Upper lobe of right lung (tissue), 1 donor: ENCODE results near the gene PAMR1. TPM values are rescaled to one million over a fixed set of nuclear protein-coding genes. Genes with fewer than 3 reads are reported as not detected.

Experiments used
- ATAC-seq: fragments of 200-7000 bp; cut with Tn5 transposase; one replicate; pipeline ENCODE4 v1.9.1; 2020; ENCODE audit warnings: mild to moderate bottlenecking, moderate library complexity
- DNase-seq: peaks from one replicate; pipeline ENCODE4 v3.0.0-alpha.2; 2020
- H3K27ac ChIP-seq: fragments of 200-600 bp; one replicate; pipeline ENCODE4 v1.8.0; 2022
- H3K27me3 ChIP-seq: fragments of 200-600 bp; one replicate; pipeline ENCODE4 v1.8.0; 2022; ENCODE audit warnings: mild to moderate bottlenecking
- H3K36me3 ChIP-seq: fragments of 200-600 bp; one replicate; pipeline ENCODE4 v1.8.0; 2022
- H3K4me1 ChIP-seq: fragments of 200-600 bp; one replicate; pipeline ENCODE4 v1.8.0; 2022
- H3K4me3 ChIP-seq: fragments of 200-600 bp; one replicate; pipeline ENCODE4 v1.8.0; 2022; ENCODE audit warnings: mild to moderate bottlenecking
- H3K9me3 ChIP-seq: fragments of 200-600 bp; one replicate; pipeline ENCODE4 v1.8.0; 2022
- CTCF ChIP-seq: fragments of 200-600 bp; IDR thresholded peaks from one replicate; pipeline ENCODE4 v1.8.0; 2022; ENCODE audit warnings: antibody characterized with exemption
- intact Hi-C: fragments of 100-400 bp; cut with DNase I; formaldehyde crosslinking; loops from one replicate; pipeline ENCODE4 v1.11.0; 2022
- total RNA-seq: library from RNA; stranded (reverse); fragmentation: NEBNext Ultra II Directional; extraction: Animal tissue kit (Norgen Biotek cat#: 25700); gene quantifications from one replicate; pipeline ENCODE4 v1.2.1, GENCODE V29; 2021
- donor health status: DM: no; HTN: yes; CAD: no; lungs with severe emphysema.

PAMR1 gene
- total RNA-seq, 1 donor from 2014 or later: 12.4 TPM

- DNase-seq (no peak), ATAC-seq (no peak)
- no peaks in the 10 kb centered on the region for H3K4me1 ChIP-seq
- H3K9me3 ChIP-seq: no peaks in the 10 kb centered on the region
- H3K36me3 ChIP-seq: no peaks in the 10 kb centered on the region
- H3K27ac ChIP-seq: no peak overlapping the region
- no peak for TF ChIP-seq CTCF
- no peaks in the 10 kb centered on the region for H3K27me3 ChIP-seq
- intact Hi-C loops: no loop called here
- H3K4me3 ChIP-seq: no peak overlapping the region
Observed at GRCh38 chr11:35479731-35480130, 45.7 kb downstream of the PAMR1 start.

GRCh38 chr11:35478471-35479091 lies 46.8 kb downstream of the PAMR1 start:
- Histone ChIP-seq H3K9me3 (no peaks in the 10 kb centered on the region), H3K4me3 (no peak overlapping the region), H3K4me1 (no peaks in the 10 kb centered on the region), H3K36me3 (no peaks in the 10 kb centered on the region), H3K27ac (no peak overlapping the region), H3K27me3 (no peaks in the 10 kb centered on the region)
- intact Hi-C loops: no loop called here
- peak; percentile 35 for ATAC-seq
- DNase-seq: no peak
- no peak for TF ChIP-seq CTCF

- Histone ChIP-seq H3K4me1 (no peaks in the 10 kb centered on the region), H3K27me3 (no peaks in the 10 kb centered on the region), H3K9me3 (no peaks in the 10 kb centered on the region), H3K27ac (no peak overlapping the region), H3K4me3 (no peak overlapping the region), H3K36me3 (no peaks in the 10 kb centered on the region)
- TF ChIP-seq CTCF: no peak
- no peak for DNase-seq
- ATAC-seq: no peak
- intact Hi-C loops: no loop called here
Observed at GRCh38 chr11:35477901-35478300, 47.5 kb downstream of the PAMR1 start.

- no peak for DNase-seq
- Histone ChIP-seq H3K9me3 (no peaks in the 10 kb centered on the region), H3K4me3 (no peak overlapping the region), H3K4me1 (no peaks in the 10 kb centered on the region), H3K36me3 (no peaks in the 10 kb centered on the region), H3K27me3 (no peaks in the 10 kb centered on the region), H3K27ac (no peak overlapping the region)
- no peak for TF ChIP-seq CTCF
- intact Hi-C loops: no loop called here
- ATAC-seq: no peak
Observed at GRCh38 chr11:35474688-35475087, 50.7 kb downstream of the PAMR1 start.

GRCh38 chr11:35473795-35474374 lies 51.5 kb downstream of the PAMR1 start:
- Histone ChIP-seq H3K9me3 (no peaks in the 10 kb centered on the region), H3K36me3 (no peaks in the 10 kb centered on the region), H3K27ac (no peak overlapping the region), H3K27me3 (no peaks in the 10 kb centered on the region), H3K4me3 (no peak overlapping the region), H3K4me1 (no peaks in the 10 kb centered on the region)
- DNase-seq (no peak), ATAC-seq (no peak)
- TF ChIP-seq CTCF: no peak
- intact Hi-C loops: no loop called here

GRCh38 chr11:35470616-35471015 lies 54.8 kb downstream of the PAMR1 start:
- Histone ChIP-seq H3K4me1 (no peaks in the 10 kb centered on the region), H3K9me3 (no peaks in the 10 kb centered on the region), H3K4me3 (no peak overlapping the region), H3K27me3 (no peaks in the 10 kb centered on the region), H3K27ac (no peak overlapping the region), H3K36me3 (no peaks in the 10 kb centered on the region)
- intact Hi-C loops: no loop called here
- DNase-seq: no peak
- no peak for ATAC-seq
- TF ChIP-seq CTCF: no peak
